Kidney epithelial cell (primary cell): ENCODE results near the gene IFNAR2. TPM values are rescaled to one million over a fixed set of nuclear protein-coding genes. Genes with fewer than 3 reads are reported as not detected.

ENCODE experiments used
- DNase-seq: peaks from one replicate; pipeline ENCODE4 v3.0.0-alpha.2; 2010; ENCODE audit warnings: low read depth
- H3K27me3 ChIP-seq: 2 replicates; pipeline ENCODE4 v1.6.0; 2011; ENCODE audit warnings: low read length; ENCODE audit not compliant: control insufficient read depth, insufficient read depth
- H3K36me3 ChIP-seq: 2 replicates; pipeline ENCODE4 v1.5.1; 2011; ENCODE audit warnings: low read length; ENCODE audit not compliant: control insufficient read depth, insufficient read depth
- H3K4me3 ChIP-seq: 2 replicates; pipeline ENCODE4 v1.5.1; 2011; ENCODE audit warnings: low read depth, mild to moderate bottlenecking, control low read depth, low read length
- total RNA-seq: library from RNA; depleted of rRNA; stranded (reverse); fragments of >200 nt; gene quantifications from 2 replicates; pipeline ENCODE4 v1.2.3, GENCODE V29; 2015
- TF ChIP-seq, protein P1 (sequence below): IDR thresholded peaks from 2 replicates; pipeline ENCODE4 v1.5.1; 2011; ENCODE audit warnings: mild to moderate bottlenecking, moderate library complexity, low read length, control low read depth, inconsistent platforms; ENCODE audit not compliant: insufficient read depth, poor library complexity, severe bottlenecking

The IFNAR2 gene
- total RNA-seq, 1 donor from 2014 or later, result 16.4 TPM

DNA sequence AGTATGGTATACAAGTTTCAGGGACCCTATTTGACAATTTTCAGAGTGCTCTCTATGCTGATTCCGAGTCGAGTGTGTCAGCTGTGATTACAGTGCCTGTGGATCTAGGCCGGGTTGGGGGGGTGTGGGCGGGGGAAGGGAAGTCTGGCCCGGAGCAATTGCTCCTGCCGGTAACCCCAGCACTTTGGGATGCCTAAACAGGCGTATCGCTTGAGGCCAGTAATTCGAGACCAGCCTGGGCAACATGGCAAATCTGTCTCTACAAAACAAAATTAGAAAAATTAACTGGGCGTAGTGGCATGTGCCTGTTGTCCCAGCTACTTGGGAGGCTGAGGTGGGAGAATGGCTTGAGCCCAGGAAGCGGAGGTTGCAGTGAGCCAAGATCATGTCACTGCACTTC is 34.8 kb downstream of the IFNAR2 start:
- Histone ChIP-seq H3K27me3 (no peaks in the 10 kb centered on the region), H3K4me3 (no peak overlapping the region), H3K36me3 (no peaks in the 10 kb centered on the region)
- DNase-seq, result no peak
- TF ChIP-seq, protein P1, sequence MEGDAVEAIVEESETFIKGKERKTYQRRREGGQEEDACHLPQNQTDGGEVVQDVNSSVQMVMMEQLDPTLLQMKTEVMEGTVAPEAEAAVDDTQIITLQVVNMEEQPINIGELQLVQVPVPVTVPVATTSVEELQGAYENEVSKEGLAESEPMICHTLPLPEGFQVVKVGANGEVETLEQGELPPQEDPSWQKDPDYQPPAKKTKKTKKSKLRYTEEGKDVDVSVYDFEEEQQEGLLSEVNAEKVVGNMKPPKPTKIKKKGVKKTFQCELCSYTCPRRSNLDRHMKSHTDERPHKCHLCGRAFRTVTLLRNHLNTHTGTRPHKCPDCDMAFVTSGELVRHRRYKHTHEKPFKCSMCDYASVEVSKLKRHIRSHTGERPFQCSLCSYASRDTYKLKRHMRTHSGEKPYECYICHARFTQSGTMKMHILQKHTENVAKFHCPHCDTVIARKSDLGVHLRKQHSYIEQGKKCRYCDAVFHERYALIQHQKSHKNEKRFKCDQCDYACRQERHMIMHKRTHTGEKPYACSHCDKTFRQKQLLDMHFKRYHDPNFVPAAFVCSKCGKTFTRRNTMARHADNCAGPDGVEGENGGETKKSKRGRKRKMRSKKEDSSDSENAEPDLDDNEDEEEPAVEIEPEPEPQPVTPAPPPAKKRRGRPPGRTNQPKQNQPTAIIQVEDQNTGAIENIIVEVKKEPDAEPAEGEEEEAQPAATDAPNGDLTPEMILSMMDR, result no peak

DNA sequence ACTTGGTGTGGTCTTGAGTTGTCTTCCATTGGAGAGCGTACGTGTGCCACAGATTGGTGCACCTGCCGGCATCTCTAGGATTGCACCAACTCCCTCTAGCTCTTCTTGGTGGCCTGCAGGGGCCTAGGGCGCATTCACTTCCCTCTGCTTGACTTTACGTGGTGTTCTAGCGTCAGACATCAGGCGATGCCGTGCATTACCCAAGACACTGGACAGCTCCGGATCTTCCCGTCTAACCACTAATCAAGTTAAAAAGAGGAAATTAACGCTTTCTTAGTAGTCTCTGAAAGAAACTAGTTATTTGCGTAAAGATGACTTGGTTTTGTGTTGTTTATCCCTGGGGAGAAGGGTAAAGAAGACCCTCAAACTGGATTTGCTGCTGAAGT is 35.9 kb downstream of the IFNAR2 start:
- Histone ChIP-seq H3K4me3 (peak overlapping the region; percentile 81), H3K36me3 (no peaks in the 10 kb centered on the region), H3K27me3 (no peaks in the 10 kb centered on the region)
- no peak for DNase-seq
- TF ChIP-seq, protein P1, result no peak

DNA sequence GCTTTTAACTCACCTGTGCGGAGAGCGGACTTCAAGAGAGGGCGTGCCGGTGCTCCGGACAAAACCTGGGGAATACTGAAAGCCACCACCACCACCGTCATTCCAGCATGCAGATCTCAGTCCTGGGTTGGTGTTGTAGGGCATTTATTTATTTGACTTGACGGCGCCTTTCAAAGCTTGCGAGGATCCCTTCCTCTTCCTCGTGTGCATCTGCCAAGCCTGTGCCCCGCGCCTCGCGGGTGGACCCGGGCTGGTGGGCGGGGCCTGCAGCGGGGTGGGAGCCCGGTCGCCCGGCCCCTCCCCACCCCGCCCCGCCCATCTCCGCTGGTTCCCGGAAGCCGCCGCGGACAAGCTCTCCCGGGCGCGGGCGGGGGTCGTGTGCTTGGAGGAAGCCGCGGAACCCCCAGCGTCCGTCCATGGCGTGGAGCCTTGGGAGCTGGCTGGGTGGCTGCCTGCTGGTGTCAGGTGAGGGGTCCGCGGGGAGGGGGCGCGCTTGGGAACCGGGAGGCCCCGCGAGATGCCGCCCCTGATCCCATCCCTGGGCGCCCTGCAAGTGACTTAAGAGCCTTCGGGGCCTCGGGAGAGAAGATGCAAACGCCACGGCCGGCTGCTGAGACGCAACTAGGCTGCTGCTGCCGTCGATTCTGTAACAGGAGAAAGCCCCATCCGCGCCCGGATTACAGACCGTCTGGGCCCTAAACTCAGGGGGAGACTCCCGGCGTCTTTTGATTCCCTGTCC is 36.5 kb downstream of the IFNAR2 start, which contains the start of gene IL10RB:
TSS of gene IL10RB (plus strand) at position 318 of the 739 bp plus-strand sequence. CDS start at position 417, 99 bp downstream.
- H3K27me3 ChIP-seq, result no peaks in the 10 kb centered on the region
- peak within 1 kb of the TSS; percentile 81 for H3K4me3 ChIP-seq
- no peaks in the 10 kb centered on the region for H3K36me3 ChIP-seq
- no peak for DNase-seq
- TF ChIP-seq, protein P1, result no peak

DNA sequence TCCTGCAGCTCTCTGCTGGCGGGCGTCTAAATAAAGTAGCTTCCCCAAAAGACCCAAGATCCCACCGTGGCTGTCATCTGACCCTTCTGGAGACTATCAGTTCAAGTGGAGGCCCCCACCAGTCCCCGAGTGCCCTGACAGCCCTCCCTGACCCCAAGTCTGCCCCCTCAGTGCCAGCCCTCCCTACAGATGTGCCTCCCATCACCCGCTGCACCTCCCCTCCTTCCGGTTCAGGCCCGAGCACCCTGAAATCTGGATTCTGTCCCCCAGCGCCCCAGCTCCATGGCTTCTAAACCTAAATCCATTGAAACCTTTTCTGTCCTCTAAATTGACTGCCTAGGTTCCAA is 37.0 kb downstream of the IFNAR2 start:
- no peak for DNase-seq
- H3K27me3 ChIP-seq, result no peaks in the 10 kb centered on the region
- peak overlapping the region; percentile 81 for H3K4me3 ChIP-seq
- TF ChIP-seq, protein P1, result no peak
- no peaks in the 10 kb centered on the region for H3K36me3 ChIP-seq

DNA sequence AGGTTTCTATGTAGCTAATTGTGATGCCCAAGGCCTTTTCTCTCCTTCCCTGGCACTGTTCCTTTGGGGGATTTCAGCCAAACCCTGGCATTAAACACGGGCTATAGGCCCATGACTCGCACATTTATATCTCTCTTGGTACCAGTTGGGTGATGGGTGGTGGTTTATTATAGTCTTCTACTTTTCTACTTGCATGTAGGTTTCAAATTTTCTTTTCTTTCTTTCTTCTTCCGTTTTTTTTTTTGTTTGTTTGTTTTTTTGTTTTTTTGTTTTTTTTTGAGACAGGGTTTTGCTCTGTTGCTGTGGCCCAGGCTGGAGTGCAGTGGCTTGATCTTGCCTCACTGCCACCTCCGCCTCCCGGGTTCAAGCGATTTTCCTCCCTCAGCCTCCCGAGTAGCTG is 37.5 kb downstream of the IFNAR2 start:
- no peak for DNase-seq
- no peaks in the 10 kb centered on the region for H3K36me3 ChIP-seq
- peak overlapping the region; percentile 81 for H3K4me3 ChIP-seq
- TF ChIP-seq, protein P1, result no peak
- H3K27me3 ChIP-seq, result no peaks in the 10 kb centered on the region

DNA sequence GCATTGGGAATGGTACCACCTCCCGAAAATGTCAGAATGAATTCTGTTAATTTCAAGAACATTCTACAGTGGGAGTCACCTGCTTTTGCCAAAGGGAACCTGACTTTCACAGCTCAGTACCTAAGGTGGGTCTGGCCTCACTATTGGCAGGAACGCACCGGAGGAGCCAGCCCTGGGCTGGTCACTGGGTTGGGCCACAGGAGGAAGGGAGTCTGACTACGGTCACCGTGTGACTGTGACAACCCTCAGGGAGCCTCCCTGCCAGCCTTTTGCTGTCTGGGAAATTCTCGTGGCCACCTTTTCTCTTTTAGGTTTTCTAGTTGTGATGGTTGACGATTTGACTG is 38.6 kb downstream of the IFNAR2 start:
- H3K4me3 ChIP-seq, result no peak overlapping the region
- TF ChIP-seq, protein P1, result no peak
- no peak for DNase-seq
- H3K27me3 ChIP-seq, result no peaks in the 10 kb centered on the region
- H3K36me3 ChIP-seq, result no peaks in the 10 kb centered on the region
